GM12874 (cell line): ENCODE data around the gene SLC25A41.

Experiments
- TF ChIP-seq, protein P1 (sequence below): IDR thresholded peaks from 2 replicates; pipeline ENCODE4 v1.5.1; 2011; ENCODE audit warnings: low read depth, mild to moderate bottlenecking, control low read depth, low read length, moderate library complexity; ENCODE audit not compliant: insufficient read depth

SLC25A41 gene

GRCh38 chr19:6424195-6424938 is 9.2 kb downstream of the SLC25A41 start, which contains the start of gene KHSRP:
Gene KHSRP, minus strand, starts transcription at chr19:6424811. Its CDS starts 110 bp downstream, at chr19:6424701.
- TF ChIP-seq, protein P1, sequence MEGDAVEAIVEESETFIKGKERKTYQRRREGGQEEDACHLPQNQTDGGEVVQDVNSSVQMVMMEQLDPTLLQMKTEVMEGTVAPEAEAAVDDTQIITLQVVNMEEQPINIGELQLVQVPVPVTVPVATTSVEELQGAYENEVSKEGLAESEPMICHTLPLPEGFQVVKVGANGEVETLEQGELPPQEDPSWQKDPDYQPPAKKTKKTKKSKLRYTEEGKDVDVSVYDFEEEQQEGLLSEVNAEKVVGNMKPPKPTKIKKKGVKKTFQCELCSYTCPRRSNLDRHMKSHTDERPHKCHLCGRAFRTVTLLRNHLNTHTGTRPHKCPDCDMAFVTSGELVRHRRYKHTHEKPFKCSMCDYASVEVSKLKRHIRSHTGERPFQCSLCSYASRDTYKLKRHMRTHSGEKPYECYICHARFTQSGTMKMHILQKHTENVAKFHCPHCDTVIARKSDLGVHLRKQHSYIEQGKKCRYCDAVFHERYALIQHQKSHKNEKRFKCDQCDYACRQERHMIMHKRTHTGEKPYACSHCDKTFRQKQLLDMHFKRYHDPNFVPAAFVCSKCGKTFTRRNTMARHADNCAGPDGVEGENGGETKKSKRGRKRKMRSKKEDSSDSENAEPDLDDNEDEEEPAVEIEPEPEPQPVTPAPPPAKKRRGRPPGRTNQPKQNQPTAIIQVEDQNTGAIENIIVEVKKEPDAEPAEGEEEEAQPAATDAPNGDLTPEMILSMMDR: no peak

GRCh38 chr19:6423499-6424194 is 9.9 kb downstream of the SLC25A41 start:
- TF ChIP-seq, protein P1: no peak

- TF ChIP-seq, protein P1: no peak
Measured at GRCh38 chr19:6421075-6422014, 12.2 kb downstream of the SLC25A41 start.

DNA sequence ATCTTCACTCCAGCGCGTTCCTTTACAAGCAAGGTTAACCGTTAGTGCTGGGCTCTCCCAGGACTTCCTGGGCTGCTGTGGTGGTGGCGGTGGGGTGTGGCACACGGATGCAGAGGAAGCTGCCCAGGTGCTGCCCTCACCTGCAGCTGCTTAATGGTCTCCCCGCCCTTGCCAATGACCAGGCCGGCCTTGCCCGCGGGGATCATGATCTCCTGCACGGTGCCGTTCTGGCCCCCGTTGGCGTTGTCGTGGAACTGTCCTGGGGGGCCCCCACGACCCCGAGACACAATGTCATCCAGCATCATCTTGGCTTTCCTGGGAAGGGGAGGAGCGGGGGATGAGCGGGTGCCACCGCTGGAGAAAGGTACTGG is 15.0 kb downstream of the SLC25A41 start:
- TF ChIP-seq, protein P1: no peak

DNA sequence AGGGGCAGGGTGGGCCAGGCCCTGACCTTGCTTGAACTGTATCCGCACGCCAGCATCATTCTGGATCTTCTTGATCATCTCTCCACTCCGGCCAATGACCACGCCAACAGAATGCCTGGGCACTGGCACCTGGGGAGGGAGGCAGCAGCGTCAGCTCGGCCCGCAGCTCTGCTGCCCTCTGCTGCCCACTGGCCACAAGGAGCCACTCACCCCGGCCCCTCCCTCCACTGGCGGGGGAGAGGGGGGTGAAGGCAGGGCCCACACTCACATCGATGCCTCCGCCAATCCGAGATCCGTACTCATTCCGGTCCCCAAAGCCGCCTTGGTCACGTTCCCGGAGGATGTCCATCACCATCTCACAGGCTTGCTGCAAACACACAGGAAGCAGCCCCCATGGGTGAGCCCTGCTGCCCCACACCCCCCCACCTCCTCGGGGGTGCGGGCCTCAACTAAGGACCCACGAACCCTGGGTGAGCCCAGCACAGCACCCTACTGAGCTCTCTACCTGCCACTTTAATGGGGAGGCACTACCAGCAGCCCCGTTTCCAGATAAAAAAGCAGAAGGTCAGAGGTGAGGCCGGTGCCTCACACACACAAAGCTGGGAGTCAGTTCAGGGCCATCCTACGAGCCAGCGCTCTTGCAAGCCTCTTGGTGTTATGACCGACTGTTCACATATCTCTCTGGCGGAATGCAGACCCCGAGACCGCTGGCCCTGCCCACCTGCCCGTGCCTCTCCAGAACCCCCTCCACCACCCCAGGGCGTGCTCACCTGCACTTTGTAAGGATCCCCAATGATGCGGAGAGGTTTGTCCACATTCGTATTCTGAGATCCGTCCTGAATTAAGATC is 15.6 kb downstream of the SLC25A41 start:
- TF ChIP-seq, protein P1: no peak

- TF ChIP-seq, protein P1: no peak
Measured at GRCh38 chr19:6416658-6417405, 16.7 kb downstream of the SLC25A41 start.
